DMS53 treated with DMSO at 0.1 percent for 48 hours (cell line): ENCODE results near the gene BCL2A1.
"Not testable (repeated sequence)": the region's sequence is repeated elsewhere in the genome, so short reads cannot be mapped to it uniquely, and the experiment has no call there.

ENCODE experiments used
- DNase-seq: peaks from one replicate; lab custom pipeline; 2025; ENCODE audit not compliant: unreplicated experiment; lab: John Stamatoyannopoulos, UW

Gene BCL2A1

DNA sequence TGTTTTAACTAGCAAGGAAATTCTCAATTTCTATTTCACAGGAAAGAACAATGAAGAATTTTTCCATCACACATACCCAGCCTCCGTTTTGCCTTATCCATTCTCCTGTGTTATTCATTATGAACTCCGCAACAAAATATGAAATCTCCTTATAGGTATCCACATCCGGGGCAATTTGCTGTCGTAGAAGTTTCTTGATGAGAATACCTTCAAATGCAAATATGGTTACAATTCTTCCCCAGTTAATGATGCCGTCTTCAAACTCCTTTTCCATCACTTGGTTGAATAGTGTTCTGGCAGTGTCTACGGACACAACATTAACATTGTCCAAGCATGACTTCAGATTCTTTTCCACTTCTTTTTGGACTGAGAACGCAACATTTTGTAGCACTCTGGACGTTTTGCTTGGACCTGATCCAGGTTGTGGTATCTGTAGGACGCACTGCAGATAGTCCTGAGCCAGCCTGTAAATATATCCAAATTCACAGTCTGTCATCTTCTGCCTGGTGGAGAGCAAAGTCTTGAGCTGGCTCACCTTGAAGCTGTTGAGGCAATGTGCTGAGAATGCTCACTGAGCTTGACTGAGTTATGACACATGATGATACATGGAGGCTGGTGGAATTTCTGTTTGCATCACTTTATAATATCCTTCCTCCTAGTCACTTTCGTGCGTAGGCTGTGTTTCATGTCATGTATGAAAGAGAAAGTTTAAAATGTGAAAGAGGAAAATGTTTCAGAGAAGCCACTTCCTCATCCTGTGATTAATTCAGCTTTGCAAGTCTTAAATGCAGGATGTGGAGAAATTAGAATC is at the start of gene BCL2A1:
TSS of gene BCL2A1 (minus strand) at position 573 of the 811 bp plus-strand sequence. CDS start at position 496, 77 bp downstream.
- DNase-seq: no peak

DNA sequence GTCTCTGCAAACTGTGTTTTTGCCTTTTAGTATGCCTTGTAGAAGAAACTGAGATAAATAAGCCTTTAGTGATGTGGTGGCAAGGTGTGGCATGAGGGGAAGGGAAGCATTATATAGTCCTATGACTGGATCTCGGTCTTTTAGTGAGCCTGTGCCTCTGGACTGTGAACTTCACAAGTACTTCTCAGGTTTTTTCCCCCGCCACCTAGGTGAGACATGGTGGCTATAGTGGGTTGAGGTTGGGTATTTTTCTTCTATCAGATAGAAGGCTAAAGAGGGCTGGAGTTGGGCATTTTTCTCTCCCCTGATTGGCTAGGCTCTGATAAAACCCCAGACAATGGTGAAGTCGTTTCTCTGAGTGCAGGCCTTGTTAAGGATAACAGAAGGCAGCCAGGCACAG is 49.7 kb upstream of the BCL2A1 start:
- DNase-seq: no peak

DNA sequence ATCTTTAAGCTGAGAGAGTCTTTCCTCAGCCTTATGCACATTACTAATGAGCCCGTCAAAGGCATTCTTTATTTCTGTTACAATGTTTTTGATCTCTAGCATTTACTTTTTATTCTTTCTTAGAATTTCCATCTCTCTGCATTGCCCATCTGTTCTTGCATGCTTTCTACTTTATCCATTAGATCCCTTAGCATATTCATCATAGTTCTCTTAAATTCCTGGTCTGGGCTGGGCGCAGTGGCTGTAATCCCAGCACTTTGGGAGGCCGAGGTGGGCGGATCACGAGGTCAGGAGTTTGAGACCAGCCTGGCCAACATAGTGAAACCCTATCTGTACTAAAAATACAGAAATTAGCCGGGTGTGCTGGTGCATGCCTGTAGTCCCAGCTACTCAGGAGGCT is 49.2 kb upstream of the BCL2A1 start:
- DNase-seq: not testable (repeated sequence)

DNA sequence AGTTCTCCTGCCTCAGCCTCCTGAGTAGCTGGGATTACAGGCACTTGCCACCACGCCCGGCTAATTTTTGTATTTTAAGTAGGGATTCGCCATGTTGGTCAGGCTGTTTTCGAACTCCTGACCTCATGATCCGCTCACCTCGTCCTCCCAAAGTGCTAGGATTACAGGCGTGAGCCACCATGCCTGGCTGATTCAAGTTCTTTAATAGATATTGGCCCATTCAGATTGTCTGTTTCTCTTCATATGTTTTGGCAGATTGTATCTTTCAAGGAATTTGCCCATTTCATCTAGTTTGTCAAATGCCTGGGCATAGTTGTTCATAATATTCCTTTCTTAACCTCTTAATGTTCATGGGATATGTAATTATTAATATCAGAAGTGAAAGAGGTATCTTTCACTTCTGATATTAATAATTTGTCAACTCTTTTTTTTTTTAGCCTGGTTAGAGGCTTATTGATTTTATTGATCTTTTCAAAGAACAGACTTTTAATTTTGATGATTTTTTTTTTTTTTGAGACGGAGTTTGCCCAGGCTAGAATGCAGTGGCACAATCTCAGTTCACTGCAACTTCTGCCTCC is 48.3 kb upstream of the BCL2A1 start:
- no peak for DNase-seq

DNA sequence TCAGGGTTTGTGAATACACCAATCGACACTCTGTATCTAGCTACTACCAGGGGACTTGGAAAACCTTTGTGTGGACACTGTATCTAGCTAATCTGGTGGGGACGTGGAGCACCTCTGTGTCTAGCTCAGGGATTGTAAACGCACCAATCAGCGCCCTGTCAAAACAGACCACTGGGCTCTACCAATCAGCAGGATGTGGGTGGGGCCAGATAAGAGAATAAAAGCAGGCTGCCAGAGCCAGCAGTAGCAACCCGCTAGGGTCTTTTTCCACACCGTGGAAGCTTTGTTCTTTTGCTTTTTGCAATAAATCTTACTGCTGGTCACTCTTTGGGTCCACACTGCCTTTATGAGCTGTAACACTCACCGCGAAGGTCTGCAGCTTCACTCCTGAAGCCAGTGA is 46.1 kb upstream of the BCL2A1 start:
- DNase-seq: not testable (repeated sequence)

DNA sequence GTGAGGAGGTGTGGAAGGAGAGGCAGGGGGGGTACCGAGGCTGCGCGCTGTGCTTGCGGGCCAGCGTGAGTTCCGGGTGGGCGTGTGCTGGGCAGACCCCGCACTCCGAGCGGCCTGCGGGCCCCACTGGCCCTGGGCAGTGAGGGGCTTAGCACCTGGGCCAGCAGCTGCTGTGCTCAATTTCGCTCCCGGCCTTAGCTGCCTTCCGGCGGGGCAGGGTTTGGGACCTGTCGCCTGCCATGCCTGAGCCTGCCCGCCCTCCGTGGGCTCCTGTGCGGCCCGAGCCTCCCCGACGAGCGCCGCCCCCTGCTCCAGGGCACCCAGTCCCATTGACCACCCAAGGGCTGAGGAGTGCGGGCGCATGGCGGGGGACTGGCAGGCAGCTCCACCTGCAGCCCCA is 45.5 kb upstream of the BCL2A1 start:
- not testable (repeated sequence) for DNase-seq

DNA sequence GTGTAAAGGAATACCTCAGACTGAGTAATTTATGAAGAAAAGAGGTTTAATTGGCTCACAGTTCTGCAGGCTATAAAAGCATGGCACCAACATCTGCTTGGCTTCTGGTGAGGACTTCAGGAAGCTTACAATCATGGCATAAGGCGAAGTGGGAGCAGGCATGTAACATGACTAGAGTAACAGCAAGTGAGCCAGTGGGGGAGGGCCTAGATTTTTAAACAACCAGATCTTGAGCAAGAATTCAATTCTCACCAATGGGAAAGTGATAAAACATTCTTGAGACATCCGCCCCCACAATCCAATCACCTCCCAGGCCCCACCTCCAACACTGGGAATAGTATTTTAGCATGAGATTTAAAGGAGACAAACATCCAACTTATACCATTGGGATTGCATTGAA is 44.2 kb upstream of the BCL2A1 start:
- DNase-seq: no peak

DNA sequence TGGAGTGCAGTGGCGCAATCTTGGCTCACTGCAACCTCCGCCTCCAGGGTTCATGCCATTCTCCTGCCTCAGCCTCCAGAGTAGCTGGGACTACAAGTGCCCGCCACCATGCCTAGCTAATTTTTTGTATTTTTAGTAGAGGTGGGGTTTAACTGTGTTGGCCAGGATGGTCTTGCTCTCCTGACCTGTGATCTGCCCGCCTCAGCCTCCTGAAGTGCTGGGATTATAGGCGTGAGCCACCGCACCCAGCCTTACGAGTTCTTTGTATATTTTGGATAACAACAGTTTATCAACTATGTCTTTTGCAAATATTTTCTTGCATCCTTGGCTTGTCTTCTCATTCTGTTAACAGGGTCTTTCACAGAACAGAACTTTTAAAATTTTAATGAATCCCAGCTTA is 43.2 kb upstream of the BCL2A1 start:
- not testable (repeated sequence) for DNase-seq

DNA sequence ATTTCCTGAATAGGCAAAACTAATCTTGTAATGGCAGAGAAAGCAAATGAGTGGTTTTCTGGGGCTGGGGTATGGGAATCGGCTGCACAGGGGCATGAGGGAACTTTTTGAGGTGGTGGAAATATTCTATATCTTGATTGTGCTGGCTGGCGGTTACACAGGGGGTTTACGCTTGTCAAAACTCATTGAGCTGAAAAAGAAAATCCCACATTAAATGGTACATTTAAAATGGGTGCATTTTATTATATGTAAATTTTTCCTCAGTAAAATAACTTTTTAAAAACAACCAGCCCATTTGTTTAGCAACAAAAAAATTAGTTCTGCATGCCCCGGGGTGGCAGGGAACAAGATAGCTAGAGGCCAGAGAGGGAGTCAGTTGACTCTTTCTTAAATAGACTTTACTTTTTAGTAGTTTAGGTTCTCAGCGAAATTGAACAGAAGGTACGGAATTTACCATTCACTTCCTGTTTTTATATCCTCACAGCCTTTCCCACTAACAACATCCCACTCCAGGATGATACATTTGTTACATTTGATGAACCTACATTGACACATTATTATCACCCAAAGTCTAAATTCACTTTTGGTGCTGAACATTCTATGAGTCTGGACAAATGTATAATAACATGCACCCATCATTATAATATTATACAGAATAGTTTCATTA is 41.2 kb upstream of the BCL2A1 start:
- DNase-seq: no peak

DNA sequence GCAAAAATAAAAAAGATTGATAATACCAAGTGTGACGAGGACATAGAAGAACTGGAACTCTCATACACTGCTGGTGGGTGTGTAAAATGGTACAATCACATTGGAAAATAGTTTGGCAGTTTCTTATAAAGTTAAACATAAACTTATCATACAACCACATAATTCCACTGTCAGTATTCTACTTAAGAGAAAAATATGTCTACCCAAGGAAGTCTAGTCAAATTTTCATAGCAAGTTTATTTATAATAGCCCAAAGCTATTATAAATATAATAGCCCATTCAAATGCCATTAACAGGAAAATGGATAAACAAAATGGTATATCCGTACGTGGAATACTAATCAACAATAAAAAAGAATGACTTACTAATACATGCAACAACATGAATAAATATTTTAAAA is 40.6 kb upstream of the BCL2A1 start:
- DNase-seq: no peak

DNA sequence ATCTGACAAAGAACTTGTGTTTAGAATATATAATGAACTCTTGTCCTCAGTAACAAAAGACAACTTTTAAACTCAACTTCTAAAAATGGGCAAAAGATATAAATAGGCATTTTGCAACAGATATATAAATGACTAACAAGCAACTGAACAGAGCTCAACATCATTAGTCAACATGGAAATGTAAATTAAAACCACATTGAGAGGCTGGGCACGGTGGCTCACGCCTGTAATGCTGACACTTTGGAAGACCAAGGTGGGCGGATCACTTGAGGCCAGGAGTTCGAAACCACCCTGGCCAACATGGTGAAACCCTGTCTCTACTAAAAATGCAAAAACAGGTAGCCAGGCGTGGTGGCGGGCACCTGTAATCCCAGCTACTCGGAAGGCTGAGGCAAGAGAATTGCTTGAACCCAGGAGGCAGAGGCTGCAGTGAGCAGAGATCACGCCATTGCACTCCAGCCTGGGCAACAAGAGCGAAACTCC is 40.1 kb upstream of the BCL2A1 start:
- not testable (repeated sequence) for DNase-seq

DNA sequence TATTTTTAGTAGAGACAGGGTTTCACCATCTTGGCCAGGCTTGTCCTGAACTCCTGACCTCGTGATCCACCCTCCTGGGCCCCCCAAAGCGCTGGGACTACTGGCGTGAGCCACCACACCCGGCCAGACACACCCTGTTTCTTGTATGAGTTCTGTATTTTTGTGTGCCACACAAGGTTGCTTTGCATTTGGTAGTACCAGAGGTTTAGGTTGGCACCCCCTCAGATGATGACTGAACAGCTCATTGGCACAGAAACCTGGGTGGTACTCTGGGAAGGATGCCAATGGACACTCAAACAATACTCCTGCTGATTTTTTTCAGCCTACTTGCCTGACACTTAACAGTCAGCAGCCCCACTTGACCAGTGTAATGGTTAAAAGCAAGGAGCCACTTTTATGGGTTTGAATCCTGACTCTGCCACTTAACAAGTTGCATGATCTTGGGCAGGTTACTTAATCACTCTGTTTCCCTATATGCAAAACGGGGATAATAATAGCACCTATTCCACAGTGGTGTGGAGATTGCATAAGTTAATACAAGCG is 39.2 kb upstream of the BCL2A1 start:
- no peak for DNase-seq

DNA sequence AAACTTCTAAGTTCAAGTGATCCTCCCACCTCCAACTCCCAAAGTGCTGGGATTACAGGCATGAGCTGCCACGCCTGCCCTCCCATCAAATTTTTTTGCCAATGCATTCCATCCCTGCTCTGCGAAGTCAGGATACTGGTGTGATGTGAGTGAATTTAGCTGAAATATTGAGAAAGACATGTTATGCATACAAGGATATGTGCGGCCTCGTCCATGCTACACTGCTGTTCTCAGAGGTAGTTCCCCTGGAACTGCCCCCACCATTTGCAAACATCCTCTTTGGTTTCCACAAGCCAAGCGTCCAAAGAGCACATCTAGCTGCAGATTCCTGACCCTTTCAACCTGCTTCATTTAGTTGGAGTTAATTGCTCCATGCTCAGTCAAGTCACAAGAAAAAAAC is 36.5 kb upstream of the BCL2A1 start:
- no peak for DNase-seq

DNA sequence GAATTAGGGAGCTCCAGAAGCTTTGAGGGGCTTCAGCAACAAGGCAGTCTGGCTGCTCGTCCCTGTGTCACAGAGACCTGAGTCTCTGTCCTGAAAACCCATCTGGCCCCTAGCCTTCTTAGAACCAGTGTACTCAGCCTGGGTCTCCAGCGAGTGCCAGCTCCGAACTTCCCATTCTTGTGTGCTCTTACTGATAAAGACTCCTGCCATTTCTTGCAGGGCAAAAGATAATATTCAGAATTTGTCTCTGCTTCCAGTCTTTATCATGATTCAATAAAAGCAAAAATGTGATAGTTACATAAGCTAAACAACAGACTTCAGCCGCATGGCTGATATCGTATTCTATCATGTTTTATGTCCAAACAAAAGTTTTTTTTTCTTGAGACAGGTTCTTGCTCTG is 36.0 kb upstream of the BCL2A1 start:
- DNase-seq: no peak

DNA sequence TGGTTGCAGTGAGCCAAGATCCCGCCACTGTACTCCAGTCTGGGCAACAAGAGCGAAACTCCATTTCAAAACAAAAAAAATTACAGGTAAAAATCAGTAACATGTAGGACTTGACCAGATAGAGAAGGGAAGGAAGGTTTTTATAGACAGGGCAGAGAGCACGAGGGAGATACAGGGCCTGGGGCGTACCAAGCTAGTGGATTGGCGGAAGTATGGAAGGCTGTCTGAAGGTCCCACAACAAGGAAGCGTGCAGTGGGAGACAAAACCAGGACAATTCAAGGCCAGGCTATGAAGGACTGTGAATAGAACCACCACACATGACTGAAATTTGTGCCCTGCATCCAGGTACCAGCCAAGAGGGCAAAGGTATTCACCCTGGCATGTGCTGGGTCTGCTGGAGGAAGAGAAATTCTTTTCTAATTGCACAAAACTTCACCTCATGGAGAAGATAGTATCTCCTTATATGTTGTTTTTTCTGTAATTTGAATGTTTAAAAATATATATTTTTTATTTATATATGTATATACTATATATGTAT is 33.0 kb upstream of the BCL2A1 start:
- no peak for DNase-seq

DNA sequence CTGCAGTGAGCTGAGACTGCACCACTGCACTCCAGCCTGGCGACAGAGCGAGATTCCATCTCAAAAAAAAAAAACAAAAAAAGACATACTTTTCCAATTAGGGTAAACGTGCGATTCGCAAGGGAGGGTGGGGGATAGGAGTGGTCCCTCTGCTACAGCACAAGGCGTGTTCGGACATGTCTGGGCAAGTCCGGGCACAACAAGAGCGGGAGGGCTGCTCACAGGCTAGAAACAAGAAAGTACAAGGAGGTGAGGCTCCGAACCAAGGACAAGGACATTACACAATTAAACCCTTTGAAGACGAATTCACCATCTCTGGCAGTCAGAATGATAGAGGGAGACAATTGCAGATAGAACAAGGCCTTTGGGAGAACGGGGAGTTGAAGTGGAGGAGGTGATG is 32.2 kb upstream of the BCL2A1 start:
- DNase-seq: no peak

DNA sequence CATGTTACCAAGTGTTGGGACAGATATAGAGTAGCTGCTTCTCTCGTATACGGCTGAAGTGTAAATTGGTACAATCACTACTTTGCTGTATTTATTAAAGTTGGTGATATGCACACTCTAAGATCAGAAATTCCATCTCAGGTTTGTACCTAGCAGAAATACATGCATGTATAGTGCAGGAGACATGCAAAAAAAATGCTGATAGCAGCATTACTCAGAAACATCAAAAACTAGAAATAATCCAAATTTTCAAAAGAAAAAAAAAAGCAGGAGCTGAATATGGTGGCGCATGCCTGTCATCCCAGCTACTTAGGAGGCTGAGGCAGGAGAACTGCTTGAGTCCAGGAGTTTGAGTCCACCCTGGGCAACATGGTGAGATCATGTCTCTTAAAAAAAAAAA is 31.3 kb upstream of the BCL2A1 start:
- DNase-seq: no peak

DNA sequence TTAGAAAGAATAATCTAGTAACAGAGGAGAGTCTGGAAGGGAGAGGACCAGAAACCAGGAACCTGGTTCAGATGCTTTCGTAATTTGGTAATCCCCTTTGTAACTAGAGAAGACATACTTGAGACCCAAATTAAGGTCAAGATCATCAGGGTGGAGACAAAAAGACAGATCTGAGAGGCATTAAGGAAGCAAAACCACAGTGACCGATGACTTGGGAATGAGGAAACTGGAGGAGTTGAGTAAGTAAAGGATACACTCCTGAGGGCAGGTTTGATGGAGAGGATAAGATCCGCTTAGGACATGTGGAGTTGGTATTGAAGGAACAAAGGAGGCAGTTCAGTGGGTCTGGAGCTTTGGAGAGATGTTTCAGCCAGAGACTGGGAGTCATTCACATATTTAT is 23.6 kb upstream of the BCL2A1 start:
- no peak for DNase-seq

DNA sequence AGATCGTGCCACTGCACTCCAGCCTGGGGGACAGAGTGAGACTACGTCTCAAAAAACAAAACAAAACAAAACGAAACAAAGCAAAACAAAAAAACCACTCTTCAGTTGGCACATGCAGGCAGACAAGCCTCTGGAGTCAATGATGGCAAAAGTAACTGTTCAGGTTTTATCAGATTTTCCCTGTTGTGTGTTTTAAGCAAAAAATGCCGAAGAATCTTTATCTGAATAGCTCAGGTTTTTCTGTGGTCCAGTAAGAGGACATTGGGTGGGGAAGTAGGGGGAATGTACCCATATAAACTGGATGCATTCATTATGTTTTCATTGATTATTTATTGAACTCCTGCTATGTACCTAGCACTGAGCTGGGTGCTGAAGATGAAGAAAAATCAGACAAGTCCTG is 20.8 kb upstream of the BCL2A1 start:
- no peak for DNase-seq

DNA sequence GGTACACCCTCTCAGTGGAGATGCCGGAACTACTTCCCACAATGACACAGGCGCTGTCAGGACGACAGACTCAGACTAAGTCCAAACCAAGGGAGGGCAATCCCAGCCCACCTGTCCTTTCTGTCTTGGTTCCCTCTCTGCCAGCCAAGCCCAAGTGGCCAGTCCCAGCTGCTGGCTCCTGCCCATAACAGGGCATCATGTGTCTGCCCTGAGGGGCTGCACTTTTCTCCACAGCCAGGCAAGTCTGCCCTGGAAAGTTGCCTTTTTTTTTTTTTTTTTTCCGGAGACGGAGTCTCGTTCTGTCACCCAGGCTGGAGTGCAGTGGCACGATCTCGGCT is 20.0 kb upstream of the BCL2A1 start:
- no peak for DNase-seq

DNA sequence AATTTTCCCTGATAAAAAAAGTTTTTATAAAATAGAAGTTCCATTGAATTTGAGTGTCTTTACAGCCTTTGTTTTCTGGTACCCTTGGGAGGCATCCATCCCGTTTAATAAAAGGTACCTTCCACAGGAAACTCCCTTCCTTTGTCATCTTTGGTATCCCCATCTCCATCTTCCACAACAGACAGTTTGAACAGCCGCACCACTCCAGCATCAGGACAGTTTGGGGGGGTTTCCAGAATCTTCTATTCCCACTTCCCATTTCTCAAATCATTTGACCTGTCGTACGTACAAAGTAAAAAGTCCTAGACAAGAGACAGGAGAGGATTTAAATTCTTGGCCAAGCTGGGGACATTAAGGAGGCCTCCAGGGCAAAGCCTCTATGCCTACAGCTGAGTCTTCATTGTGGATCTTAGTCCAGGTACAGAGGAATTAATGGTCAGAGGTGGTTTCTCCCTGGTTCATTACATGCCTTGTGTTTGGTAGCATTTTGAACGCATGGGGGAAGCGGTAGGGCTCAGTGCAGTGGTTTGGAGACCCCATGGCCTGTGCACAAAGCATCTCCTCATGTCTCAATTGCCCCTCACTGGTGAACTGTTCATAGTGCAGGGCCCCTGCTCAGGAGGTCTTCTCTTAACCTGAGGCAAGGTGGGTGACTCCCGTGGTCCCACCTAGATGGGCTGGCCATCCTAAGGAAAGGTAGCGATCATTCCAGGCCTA is 19.4 kb upstream of the BCL2A1 start:
- no peak for DNase-seq
